GM12864 (cell line): ENCODE measurements around the gene STARD13.
A peak's percentile ranks its signal among the peaks of the same experiment; 100 is the strongest.

Source experiments
- DNase-seq: peaks from one replicate; pipeline ENCODE4 v3.0.0-alpha.2; 2011; ENCODE audit warnings: low read depth
- H3K4me3 ChIP-seq: 2 replicates; pipeline ENCODE4 v1.5.1; 2011; ENCODE audit warnings: mild to moderate bottlenecking, low read depth, low read length, control low read depth
- CTCF ChIP-seq: IDR thresholded peaks from 2 replicates; pipeline ENCODE4 v1.5.1; 2011; ENCODE audit warnings: low read depth, mild to moderate bottlenecking, moderate library complexity, low read length, control low read depth, inconsistent platforms; ENCODE audit errors: missing control alignments

The STARD13 gene

GRCh38 chr13:33195693-33196464 lies 89.7 kb downstream of the STARD13 start:
- TF ChIP-seq CTCF: no peak
- DNase-seq: no peak
- no peak overlapping the region for H3K4me3 ChIP-seq

GRCh38 chr13:33194820-33195692 lies 90.5 kb downstream of the STARD13 start:
- peak; percentile 86 for DNase-seq
- no peak for TF ChIP-seq CTCF
- H3K4me3 ChIP-seq: no peak overlapping the region

- DNase-seq: no peak
- TF ChIP-seq CTCF: no peak
- no peak overlapping the region for H3K4me3 ChIP-seq
These were observed 92.1 kb downstream of the STARD13 start for GRCh38 chr13:33193428-33193974.

- H3K4me3 ChIP-seq: no peak overlapping the region
- no peak for TF ChIP-seq CTCF
- DNase-seq: no peak
These were observed 93.9 kb downstream of the STARD13 start for GRCh38 chr13:33191425-33192210.

- H3K4me3 ChIP-seq: no peak overlapping the region
- DNase-seq: no peak
- no peak for TF ChIP-seq CTCF
These were observed 96.1 kb downstream of the STARD13 start for GRCh38 chr13:33189470-33189869.

- TF ChIP-seq CTCF: no peak
- H3K4me3 ChIP-seq: no peak overlapping the region
- peak; percentile 42 for DNase-seq
These were observed 97.3 kb downstream of the STARD13 start for GRCh38 chr13:33188093-33188882.
